HepG2 (cell line): ENCODE results near the gene FBXO30. TPM values are rescaled to one million over a fixed set of nuclear protein-coding genes. Genes with fewer than 3 reads are reported as not detected.

Experiments
- ATF6 ChIP-seq: sonication (generic); formaldehyde crosslinking; conservative IDR thresholded peaks from 2 replicates; pipeline ENCODE4 v1.4.0; 2020; ENCODE audit warnings: missing genetic modification reagents
- DZIP1 ChIP-seq: sonication (generic); formaldehyde crosslinking; IDR thresholded peaks from 2 replicates; pipeline ENCODE4 v1.5.0; 2020; ENCODE audit warnings: mild to moderate bottlenecking, missing genetic modification reagents
- GATAD1 ChIP-seq: IDR thresholded peaks from 2 replicates; pipeline ENCODE4 v1.6.1; 2016; ENCODE audit warnings: missing genetic modification reagents, missing compliant biosample characterization
- KLF15 ChIP-seq: sonication (generic); formaldehyde crosslinking; IDR thresholded peaks from 2 replicates; pipeline ENCODE4 v1.8.1; 2023; ENCODE audit warnings: borderline replicate concordance, mild to moderate bottlenecking, inconsistent platforms, missing genetic modification reagents, mixed read lengths
- MXI1 ChIP-seq: IDR thresholded peaks from 3 replicates; pipeline ENCODE4 v1.6.1; 2012; ENCODE audit warnings: low read depth, low read length, inconsistent platforms, borderline replicate concordance
- NFIC ChIP-seq: IDR thresholded peaks from 2 replicates; pipeline ENCODE4 v1.6.1; 2012; ENCODE audit warnings: mild to moderate bottlenecking, low read length, inconsistent platforms
- NKX3-1 ChIP-seq: sonication (generic); formaldehyde crosslinking; IDR thresholded peaks from 2 replicates; pipeline ENCODE4 v1.5.0; 2020; ENCODE audit warnings: missing genetic modification reagents
- PRPF4 ChIP-seq: fragments of 200-400 bp; formaldehyde crosslinking; IDR thresholded peaks from 2 replicates; pipeline ENCODE4 v1.6.1; 2016; ENCODE audit warnings: low read length, low read depth; ENCODE audit not compliant: poor library complexity, severe bottlenecking
- PTBP1 ChIP-seq: fragments of 200-400 bp; formaldehyde crosslinking; IDR thresholded peaks from 2 replicates; pipeline ENCODE4 v1.6.1; 2018; ENCODE audit warnings: low read length, low read depth; ENCODE audit not compliant: poor library complexity, severe bottlenecking
- SALL1 ChIP-seq: sonication (generic); formaldehyde crosslinking; IDR thresholded peaks from 2 replicates; pipeline ENCODE4 v1.8.0; 2022; ENCODE audit warnings: mild to moderate bottlenecking, missing genetic modification reagents
- SAP130 ChIP-seq: IDR thresholded peaks from 2 replicates; pipeline ENCODE4 v1.6.1; 2016; ENCODE audit warnings: low read depth
- SIN3B ChIP-seq: fragments of 150-350 bp; IDR thresholded peaks from 2 replicates; pipeline ENCODE4 v1.6.1; 2014; ENCODE audit warnings: low read length
- SKIL ChIP-seq: sonication (generic); formaldehyde crosslinking; IDR thresholded peaks from 2 replicates; pipeline ENCODE4 v1.8.0; 2022; ENCODE audit warnings: missing genetic modification reagents, mild to moderate bottlenecking, moderate library complexity, borderline replicate concordance
- SRSF9 ChIP-seq: fragments of 200-400 bp; formaldehyde crosslinking; IDR thresholded peaks from 2 replicates; pipeline ENCODE4 v1.6.1; 2018; ENCODE audit warnings: borderline replicate concordance, mild to moderate bottlenecking, low read depth, low read length; ENCODE audit not compliant: insufficient read depth, poor library complexity, severe bottlenecking
- TBP ChIP-seq: sonication (generic); formaldehyde crosslinking; IDR thresholded peaks from 2 replicates; pipeline ENCODE4 v1.5.0; 2020; ENCODE audit warnings: missing genetic modification reagents
- TCF7 ChIP-seq: sonication (generic); IDR thresholded peaks from 2 replicates; pipeline ENCODE4 v1.6.1; 2016; ENCODE audit warnings: antibody characterized with exemption, low read depth
- TOE1 ChIP-seq: sonication (generic); formaldehyde crosslinking; IDR thresholded peaks from 2 replicates; pipeline ENCODE4 v1.4.0; 2020; ENCODE audit warnings: mild to moderate bottlenecking, missing genetic modification reagents
- TRIM24 ChIP-seq: sonication (generic); formaldehyde crosslinking; IDR thresholded peaks from 2 replicates; pipeline ENCODE4 v1.8.0; 2022; ENCODE audit warnings: mild to moderate bottlenecking, missing genetic modification reagents
- TSC22D2 ChIP-seq: sonication (generic); formaldehyde crosslinking; IDR thresholded peaks from 2 replicates; pipeline ENCODE4 v1.5.1; 2020; ENCODE audit warnings: missing genetic modification reagents, mild to moderate bottlenecking, borderline replicate concordance
- ZNF20 ChIP-seq: sonication (generic); formaldehyde crosslinking; IDR thresholded peaks from 2 replicates; pipeline ENCODE4 v1.4.0; 2020; ENCODE audit warnings: mild to moderate bottlenecking, moderate library complexity, missing genetic modification reagents
- ZNF451 ChIP-seq: sonication (generic); formaldehyde crosslinking; IDR thresholded peaks from 2 replicates; pipeline ENCODE4 v1.5.0; 2020; ENCODE audit warnings: mild to moderate bottlenecking, missing genetic modification reagents
- ZNF644 ChIP-seq: IDR thresholded peaks from 2 replicates; pipeline ENCODE4 v1.6.1; 2016; ENCODE audit warnings: low read depth
- ZNF879 ChIP-seq: sonication (generic); formaldehyde crosslinking; IDR thresholded peaks from 2 replicates; pipeline ENCODE4 v1.8.1; 2023; ENCODE audit warnings: missing genetic modification reagents
- ZSCAN9 ChIP-seq: IDR thresholded peaks from 2 replicates; pipeline ENCODE4 v1.6.1; 2016; ENCODE audit warnings: borderline replicate concordance
- polyA plus RNA-seq, 8 experiments: library from polyadenylated mRNA; depleted of rRNA in 3 of 8; stranded (reverse) in 7 of 8; unstranded in 1 of 8; fragments of >200 nt; fragmentation: Illumina TruSeq in 4 of 8; extraction: Trizol in 4 of 8; gene quantifications; 2 replicates each; pipeline versions ENCODE4 v1.2.1 to v1.2.3, GENCODE V29; 2011 to 2016; ENCODE audit warnings: low read depth in 4 of 8, missing spikeins in 1 of 8, mixed read lengths in 1 of 8; ENCODE audit not compliant: insufficient read depth in 1 of 8
- total RNA-seq, 5 experiments: library from RNA; depleted of rRNA; stranded (reverse); fragments of >200 nt; fragmentation: Illumina TruSeq; extraction: Trizol; gene quantifications; 2 replicates each; pipeline ENCODE4 v1.2.3, GENCODE V29; 2016; ENCODE audit warnings: low read depth in 1 of 5

FBXO30 gene
- total and polyA plus RNA-seq, 2 of the 13 experiments (the other 11 are each of a cell fraction or from before 2014, with no cell fraction given) = 3.2 to 7.1 TPM

GRCh38 chr6:145814501-145815308, at the start of gene FBXO30 (continued):
- 0 out of 2 replicates have a peak, but pooled peaks have one; percentile 58 for TF ChIP-seq ATF6 (CRISPR knock-in tag)
- TF ChIP-seq ZNF20 (CRISPR knock-in tag) = no peak
- TF ChIP-seq DZIP1 (CRISPR knock-in tag) = peak; percentile 76; the same call in 1 of the 2 replicates
- TF ChIP-seq SALL1 (CRISPR knock-in tag) = peak; percentile 34
- TF ChIP-seq SRSF9 = no peak
- TF ChIP-seq TOE1 (CRISPR knock-in tag) = peak; percentile 88
- 0 out of 2 replicates have a peak, but pooled peaks have one; percentile 33 for TF ChIP-seq ZNF879 (CRISPR knock-in tag)
- peak; percentile 87 for TF ChIP-seq ZNF451 (CRISPR knock-in tag)
- peak; percentile 62; the same call in 1 of the 2 replicates for TF ChIP-seq SKIL (CRISPR knock-in tag)
- TF ChIP-seq PRPF4 = no peak
- TF ChIP-seq MXI1 = peak; percentile 74; the same call in 2 of the 3 replicates
- TF ChIP-seq NKX3-1 (CRISPR knock-in tag) = peak; percentile 86
- no peak for TF ChIP-seq TBP (CRISPR knock-in tag)
- peak; percentile 89 for TF ChIP-seq SAP130 (CRISPR knock-in tag)
- no peak for TF ChIP-seq PTBP1
- TF ChIP-seq TCF7 = no peak
- TF ChIP-seq GATAD1 (CRISPR knock-in tag) = peak; percentile 60
- no peak for TF ChIP-seq NFIC
- peak; percentile 76; the same call in 1 of the 2 replicates for TF ChIP-seq ZSCAN9 (CRISPR knock-in tag)
- no peak for TF ChIP-seq TRIM24 (CRISPR knock-in tag)
- TF ChIP-seq ZNF644 (CRISPR knock-in tag) = no peak
- TF ChIP-seq KLF15 = 0 out of 2 replicates have a peak, but pooled peaks have one; percentile 32
- no peak for TF ChIP-seq SIN3B
- TF ChIP-seq TSC22D2 (CRISPR knock-in tag) = peak; percentile 90; the same call in 1 of the 2 replicates
